NCI-H2227 treated with DMSO at 0.1 percent for 48 hours (cell line): ENCODE results near the gene MARK3.

Source experiments
- DNase-seq: peaks from one replicate; lab custom pipeline; 2025; lab: John Stamatoyannopoulos, UW

The MARK3 gene

GRCh38 chr14:103527408-103528145 is 142.4 kb downstream of the MARK3 start:
- no peak for DNase-seq

- peak; percentile 11 for DNase-seq
These were observed 143.0 kb downstream of the MARK3 start for GRCh38 chr14:103528146-103528586.

GRCh38 chr14:103528587-103529382 is 143.6 kb downstream of the MARK3 start, which contains the start of gene TRMT61A:
Gene TRMT61A (plus strand): TSS chr14:103529196. CDS start chr14:103529979, 783 bp downstream.
- peak; percentile 78 for DNase-seq

- no peak for DNase-seq
These were observed 144.5 kb downstream of the MARK3 start for GRCh38 chr14:103529383-103530365.

- DNase-seq: no peak
These were observed 145.2 kb downstream of the MARK3 start for GRCh38 chr14:103530390-103530789.

- DNase-seq: no peak
These were observed 145.6 kb downstream of the MARK3 start for GRCh38 chr14:103530831-103531230.

GRCh38 chr14:103531421-103532215 is 146.4 kb downstream of the MARK3 start:
- DNase-seq: no peak

GRCh38 chr14:103532216-103533136 is 147.3 kb downstream of the MARK3 start:
- DNase-seq: no peak

GRCh38 chr14:103533137-103533998 is 148.2 kb downstream of the MARK3 start:
- no peak for DNase-seq

- peak; percentile 11 for DNase-seq
These were observed 148.9 kb downstream of the MARK3 start for GRCh38 chr14:103533999-103534575.

- DNase-seq: no peak
These were observed 149.4 kb downstream of the MARK3 start for GRCh38 chr14:103534576-103535061.

GRCh38 chr14:103535081-103535890 is 150.1 kb downstream of the MARK3 start:
- DNase-seq: no peak

- DNase-seq: no peak
These were observed 150.8 kb downstream of the MARK3 start for GRCh38 chr14:103535891-103536565.

GRCh38 chr14:103536693-103537092 is 151.5 kb downstream of the MARK3 start:
- DNase-seq: no peak

GRCh38 chr14:103537175-103537990 is 152.2 kb downstream of the MARK3 start:
- DNase-seq: no peak
